ENCODE data around the gene SLC22A23.

DNA sequence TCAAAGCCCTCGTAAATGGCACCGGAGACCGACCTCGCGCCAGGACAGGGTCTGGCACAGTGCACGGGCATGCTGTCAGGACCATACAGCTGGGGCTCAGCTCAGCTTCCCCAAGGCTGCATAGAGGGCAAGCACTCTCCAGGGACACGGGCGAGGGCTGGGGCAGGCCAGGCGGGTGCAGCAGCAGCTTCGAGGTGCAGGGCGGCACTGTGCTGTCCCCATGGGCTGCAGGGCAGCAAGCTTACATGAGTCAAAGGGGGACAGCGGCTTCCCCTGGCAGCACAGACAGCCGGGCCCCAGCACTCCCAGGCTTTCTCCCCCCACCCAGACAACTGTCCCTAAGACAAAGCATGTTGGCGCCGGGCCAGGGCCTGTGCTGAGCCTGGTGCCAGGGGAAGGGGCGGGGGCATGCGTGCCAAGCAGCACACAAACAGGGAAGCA lies 172.4 kb downstream of the SLC22A23 start:
- TF ChIP-seq CTCF (IDR thresholded peaks at IDR 0.05) = no peak
- TF ChIP-seq POLR2A (IDR thresholded peaks at IDR 0.05) = no peak
- peak in 1 of 4 donors; percentile 27 for TF ChIP-seq POLR2AphosphoS5 (IDR thresholded peaks at IDR 0.05)
- no peak for TF ChIP-seq EP300 (IDR thresholded peaks at IDR 0.05)

All from sigmoid colon (tissue), 4 donors.